IPS-NIHi7 (cell line): ENCODE measurements around the gene LZTFL1.

Experiments
- DNase-seq: peaks from one replicate; pipeline ENCODE4 v3.0.0; 2012; ENCODE audit warnings: mixed read lengths; ENCODE audit errors: extremely low spot score

LZTFL1 gene, protein sequence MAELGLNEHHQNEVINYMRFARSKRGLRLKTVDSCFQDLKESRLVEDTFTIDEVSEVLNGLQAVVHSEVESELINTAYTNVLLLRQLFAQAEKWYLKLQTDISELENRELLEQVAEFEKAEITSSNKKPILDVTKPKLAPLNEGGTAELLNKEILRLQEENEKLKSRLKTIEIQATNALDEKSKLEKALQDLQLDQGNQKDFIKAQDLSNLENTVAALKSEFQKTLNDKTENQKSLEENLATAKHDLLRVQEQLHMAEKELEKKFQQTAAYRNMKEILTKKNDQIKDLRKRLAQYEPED

DNA sequence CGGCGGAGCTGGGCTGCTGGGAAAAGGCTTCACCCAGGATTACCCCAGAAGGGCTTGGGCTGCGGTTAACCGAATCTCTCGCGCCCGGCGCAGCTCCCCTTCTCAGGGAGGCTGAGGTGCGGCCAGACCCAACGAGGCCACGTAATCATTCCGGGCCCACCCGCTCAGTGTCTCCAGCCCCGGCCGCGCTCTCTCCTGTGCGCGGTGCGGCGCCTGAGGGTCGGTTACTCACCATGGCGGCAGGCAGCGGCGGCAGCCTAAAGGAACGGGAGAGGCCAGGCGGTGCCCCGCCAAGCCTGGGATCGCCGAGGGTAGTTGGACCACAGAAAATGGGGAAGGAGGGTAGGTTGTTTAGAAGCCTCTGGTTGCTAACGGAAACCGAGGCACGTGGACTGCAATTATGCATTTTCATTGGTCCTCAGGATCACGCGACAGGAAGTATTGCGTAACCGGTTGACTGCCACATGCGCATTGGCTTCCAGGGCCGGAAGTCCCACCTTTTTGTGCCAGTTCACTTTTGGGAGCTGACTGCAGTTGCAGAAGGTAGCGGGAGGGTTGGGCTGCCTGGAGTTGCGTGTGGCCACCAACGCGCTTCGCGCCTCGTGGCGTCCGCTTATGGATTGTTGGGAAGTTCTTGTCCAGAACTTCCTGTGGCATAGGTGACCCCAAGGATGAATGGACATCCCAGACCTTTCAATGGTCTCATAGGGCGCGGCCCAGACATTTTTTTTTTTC lies at the start of gene LZTFL1:
LZTFL1 (minus strand) TSS at position 363 of the 735 bp plus-strand sequence; CDS start at position 235, 128 bp downstream.
- DNase-seq = peak; percentile 94

DNA sequence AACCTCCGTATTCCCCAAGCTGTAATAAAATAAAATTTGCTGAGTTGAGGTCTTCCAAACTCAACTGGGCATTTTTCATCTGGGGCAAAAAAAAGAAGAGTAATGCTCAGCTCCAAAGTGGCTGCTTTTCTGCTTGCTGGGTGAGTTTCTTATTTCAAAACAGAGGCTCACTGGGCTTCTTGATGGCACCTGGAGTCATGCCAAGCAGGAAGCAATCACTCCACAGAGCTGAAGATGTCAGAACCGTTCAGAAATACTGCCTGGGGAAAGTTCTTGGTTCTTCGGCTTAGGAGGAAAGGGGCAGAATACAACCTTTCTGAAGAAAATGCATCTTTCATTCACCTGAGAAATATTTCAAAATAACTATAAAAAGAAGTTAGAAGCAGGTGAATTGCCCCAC lies 48.5 kb upstream of the LZTFL1 start:
- DNase-seq = no peak

DNA sequence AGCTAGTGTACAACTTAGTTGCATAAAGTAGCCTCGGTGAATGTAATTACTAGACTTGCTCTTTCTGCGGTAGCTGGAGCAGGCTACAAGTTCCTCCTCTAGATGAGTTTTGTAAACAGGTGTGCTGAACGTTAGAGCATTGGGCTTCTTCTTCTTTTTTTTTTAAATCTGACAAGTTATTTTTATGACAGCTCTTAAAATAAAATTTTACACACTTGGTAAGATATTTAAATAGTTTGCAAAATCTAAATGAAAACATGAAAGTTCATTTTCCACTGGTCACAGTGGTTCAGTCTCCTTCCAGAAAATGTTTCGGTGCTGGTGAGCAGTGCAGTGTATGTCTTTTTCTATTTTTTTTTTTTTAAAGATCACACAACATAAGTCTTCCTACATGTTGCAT lies 47.4 kb upstream of the LZTFL1 start:
- DNase-seq = no peak

DNA sequence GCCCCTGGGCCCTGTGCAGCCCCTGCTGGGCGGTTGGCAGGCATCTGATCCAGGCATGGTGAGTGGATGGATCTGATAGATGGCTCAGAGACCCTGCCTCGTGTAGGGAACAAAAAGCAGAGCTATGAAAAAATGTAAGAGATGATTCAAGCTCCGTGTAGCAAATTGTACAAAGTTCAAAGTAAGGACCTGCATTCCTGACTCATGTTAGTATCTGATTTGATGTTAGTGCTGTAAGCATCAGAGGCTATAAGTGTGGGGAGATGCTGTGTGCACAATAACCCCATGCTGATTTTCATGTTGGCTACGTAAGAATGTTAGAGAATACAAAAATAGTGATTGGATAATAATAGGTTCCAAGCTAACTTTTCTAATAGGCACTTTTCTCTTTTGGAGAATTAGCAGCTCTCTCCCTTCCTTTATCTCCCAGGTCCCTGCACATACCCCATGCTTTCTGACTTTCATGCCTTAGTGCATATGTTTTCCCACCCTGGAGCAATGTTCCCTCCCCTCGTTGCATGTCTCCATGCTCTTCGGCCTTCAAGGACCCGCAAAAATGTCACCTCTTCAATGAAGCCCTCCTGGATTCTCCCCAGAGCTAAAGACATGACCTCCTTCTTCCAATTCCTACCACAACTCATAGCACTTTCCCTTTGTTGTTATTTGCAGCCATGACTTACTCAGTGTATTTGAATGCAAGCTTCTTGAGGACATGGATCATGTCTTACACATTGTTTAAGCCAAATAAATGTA lies 46.0 kb upstream of the LZTFL1 start:
- no peak for DNase-seq

DNA sequence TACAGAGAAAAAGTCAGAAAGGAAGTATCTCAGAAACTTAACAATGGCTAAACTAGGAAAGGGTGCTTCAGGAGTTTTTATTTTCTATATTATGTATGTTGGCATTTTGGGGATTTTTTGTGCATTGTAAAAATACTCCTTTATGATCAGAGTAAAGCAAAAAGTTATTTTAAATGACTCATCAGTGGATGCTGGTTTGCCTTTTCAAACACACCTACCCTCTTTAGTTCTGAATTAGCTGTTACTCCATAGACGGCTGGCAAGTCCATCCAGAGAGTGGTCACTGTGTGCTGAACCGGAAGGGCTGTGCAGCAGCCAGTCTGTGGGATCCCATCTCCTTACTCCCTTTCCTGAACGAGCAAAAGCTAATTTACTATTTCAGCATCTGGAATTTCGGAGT lies 45.4 kb upstream of the LZTFL1 start:
- DNase-seq = no peak

DNA sequence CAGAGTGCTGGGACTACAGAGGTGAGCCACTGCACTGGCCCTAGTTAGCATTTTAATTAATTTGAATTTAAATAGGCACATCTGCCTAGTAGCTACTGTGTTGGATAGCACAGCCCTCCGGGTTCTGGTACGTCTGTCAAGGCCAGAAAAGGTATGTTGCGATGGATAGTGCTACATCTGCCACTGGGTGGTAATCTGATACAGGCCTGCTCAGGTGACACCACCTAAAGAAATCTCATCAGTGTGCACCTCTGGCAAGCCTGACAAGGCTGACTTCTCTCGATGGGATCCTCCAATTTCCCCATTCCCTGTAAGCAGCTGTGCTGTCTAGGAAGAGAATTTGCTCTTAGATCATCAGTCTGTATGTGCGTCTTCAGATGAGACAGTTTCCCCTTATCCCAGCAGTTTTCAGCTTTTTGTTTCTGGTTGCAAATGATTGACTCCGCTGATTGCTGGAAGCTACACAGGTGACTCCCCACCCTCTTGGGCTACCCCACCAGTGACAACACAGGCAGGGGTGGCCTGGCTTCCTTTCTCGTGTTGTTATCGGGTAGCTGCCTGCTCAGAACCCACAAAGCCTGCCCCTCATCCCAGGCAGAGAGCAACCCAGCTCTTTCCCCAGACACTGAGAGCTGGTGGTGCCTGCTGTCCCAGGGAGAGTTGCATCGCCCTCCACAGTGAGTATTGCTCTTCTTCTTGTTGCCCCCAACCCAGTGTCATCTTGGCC lies 44.2 kb upstream of the LZTFL1 start, which contains the start of gene CCR9:
CCR9 (plus strand) TSS at position 565 of the 727 bp plus-strand sequence. CDS start 8,391 bp downstream, outside the sequence.
- no peak for DNase-seq

DNA sequence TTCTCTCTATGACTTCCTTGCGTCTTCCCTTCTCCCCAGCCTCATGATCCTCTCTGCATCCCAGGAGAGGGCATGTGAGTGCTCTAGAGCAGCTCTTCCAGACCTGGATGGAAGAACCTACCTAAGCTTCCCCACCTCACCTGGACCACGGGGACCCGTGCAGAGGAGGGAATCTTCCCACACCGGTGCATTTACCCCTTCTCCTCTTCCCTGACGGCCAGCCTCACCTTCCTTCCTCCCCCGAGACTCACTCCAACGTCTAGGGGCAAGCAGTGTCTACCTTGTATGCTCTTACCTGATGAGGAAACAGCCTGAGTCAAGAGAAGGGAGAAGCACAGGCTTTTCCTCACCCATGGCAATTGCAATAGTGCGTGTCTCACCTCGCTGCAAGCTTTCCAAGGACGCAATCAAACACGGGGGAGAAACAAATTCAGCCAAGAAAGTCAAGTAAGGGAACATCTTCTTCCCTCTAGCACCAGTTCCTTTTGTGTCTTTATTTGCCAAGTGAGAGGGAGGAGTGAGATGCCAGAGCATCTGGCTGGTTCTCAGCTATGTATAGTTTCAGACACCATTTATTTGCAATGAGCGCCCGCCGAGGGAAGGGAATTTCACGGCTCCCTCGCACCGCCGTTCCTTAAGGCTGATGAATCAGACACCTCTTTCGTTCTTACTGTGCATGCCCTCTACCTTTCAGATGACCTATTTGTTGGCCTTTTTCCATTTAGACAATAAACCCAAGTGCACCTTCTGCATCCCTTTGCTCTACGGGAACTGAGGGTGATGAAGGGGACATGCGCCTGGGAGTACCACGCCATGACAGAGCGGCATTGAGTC lies 42.7 kb upstream of the LZTFL1 start:
- no peak for DNase-seq

DNA sequence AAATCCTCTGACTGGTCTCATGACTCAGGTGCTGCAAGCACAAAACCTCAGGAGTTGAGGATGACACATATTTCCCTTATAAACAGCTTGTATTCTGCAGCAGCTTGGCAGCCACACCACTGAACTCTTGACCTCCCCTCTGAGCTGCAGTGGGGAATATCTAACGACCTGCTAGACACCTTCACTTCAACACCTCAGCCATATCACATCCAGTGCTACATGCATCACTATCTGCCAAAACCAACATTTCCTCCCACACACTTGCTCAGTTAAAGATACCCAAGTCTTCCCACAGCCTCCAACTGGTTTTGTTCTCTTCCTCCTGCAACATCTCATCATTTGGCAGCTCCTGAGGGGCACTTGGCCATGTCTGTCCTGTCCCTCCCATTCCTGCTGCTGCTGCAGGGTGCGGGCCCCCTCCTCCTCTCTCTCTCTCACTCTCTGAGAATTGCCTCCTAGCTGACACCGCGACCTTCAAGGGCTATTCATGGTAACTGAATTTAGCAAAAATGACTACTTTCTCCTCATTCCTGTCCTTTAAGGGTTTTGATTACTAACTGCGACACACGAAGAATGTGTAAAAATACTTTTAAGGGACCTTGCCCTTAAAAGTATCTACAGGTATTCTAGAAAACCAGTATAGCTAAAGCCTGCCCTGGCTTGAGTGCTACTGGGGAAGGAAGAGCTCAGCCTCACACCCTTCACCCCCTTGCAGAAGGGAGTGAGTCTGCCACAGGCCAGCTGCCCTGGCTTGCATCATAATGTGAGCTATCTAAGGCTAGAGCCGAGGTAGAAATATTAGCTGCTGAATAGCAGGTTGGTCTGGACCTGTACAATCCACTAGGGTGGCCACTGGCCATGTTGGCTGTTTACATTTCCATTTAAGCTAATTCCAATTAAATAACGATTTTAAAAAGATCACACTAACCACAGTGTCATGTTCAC lies 39.4 kb upstream of the LZTFL1 start:
- no peak for DNase-seq

DNA sequence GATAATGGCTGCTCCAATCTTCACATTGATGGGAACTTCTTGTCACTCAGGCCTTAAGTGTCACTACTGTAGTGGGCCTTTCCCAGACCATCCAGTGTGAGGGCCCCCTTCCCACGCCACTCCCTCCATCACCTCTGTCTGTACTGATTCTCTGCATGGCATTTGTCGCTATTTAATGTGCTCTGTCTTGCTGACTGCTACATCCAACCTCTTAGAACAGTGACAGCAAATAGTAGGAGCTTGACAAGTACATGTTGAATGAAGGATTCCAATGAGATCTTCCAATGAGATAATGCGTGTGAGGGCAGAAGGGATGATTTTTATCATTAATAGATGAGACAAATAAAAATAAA lies 38.8 kb upstream of the LZTFL1 start:
- no peak for DNase-seq

DNA sequence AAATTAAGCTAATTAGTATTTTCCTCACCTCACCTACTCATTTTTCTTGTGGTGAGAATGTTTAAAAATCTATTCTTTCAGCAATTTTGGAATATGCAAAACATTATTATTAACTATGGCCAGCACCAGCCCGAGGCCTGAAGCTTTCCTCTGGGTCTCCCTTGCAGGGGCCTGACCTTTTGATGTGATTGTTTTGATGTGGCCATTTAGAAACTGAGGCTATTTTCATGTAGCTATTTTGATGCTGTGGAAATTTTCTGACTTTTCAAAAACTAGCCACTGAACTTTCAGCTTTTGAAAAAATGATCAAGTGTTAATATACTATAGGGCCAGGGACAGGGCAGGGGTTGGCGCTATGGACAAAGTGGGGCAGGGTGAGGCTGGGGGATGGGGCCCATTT lies 36.2 kb upstream of the LZTFL1 start:
- DNase-seq = no peak

DNA sequence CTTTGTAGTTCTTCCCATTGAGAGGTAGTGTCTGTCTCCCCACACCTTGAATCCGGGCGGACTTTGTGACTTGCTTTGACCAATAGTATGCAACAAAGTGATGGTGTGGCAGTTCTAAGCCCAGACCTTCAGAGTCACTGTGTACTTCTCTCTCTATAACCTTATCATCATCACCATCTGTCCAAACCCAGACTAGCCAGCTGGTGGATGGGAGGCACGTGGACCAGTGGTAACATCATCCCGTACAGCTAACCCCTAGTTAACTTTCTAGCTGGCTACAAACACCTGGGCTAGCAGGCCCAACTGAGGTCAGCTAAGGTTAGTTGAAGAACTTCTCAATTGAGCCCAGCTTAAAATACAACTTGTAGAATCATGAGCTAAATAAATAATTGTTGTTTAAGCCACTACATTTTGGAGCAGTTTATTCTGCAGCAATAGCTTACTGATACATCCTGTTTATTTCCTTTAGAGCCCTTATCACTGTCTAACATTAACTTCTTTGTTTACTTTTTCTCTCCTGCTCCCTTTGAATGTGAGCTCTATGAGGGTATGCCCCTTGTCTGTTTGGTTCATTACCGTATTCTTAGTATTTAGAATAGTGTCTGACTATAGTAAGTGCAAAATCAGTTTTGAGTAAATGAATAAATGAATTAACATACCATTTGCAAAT lies 32.9 kb upstream of the LZTFL1 start:
- DNase-seq = no peak

DNA sequence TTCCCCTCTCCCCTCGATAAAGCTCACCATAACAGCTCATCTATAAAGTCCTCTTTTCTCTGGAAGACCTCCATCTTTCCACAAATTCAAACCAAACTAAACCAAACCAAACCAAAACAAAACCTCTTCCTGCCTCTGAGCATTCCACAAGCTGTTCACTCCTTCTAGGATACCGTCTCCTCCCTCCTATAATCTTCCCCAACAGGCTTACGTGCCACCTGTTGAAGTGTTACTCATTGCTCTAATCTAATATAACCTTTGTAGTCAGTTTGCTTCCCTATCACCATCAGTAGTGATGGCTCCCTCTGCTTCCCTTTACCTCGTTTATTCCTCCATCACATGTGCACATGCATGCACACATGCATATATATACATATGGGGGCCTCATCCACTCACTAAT lies 31.7 kb upstream of the LZTFL1 start:
- DNase-seq = no peak

DNA sequence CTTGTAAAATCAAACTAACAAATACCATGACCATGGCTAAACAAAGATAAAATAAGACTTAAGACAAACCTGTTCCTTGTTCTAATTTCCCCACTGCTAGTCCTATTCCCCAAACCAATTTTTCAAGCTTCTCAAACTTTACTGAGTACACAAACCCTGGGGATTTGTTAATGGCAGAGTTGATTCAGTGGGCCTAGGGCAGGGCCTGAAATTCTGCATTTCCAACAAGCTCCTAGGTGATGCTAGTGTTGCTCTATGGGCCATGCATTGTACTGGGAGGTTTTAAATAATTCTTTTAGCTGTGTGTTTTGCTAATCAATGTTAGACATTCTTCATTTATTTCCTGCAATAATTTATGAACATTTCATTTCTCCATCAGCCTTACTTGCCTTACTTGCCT lies 31.1 kb upstream of the LZTFL1 start:
- DNase-seq = no peak

DNA sequence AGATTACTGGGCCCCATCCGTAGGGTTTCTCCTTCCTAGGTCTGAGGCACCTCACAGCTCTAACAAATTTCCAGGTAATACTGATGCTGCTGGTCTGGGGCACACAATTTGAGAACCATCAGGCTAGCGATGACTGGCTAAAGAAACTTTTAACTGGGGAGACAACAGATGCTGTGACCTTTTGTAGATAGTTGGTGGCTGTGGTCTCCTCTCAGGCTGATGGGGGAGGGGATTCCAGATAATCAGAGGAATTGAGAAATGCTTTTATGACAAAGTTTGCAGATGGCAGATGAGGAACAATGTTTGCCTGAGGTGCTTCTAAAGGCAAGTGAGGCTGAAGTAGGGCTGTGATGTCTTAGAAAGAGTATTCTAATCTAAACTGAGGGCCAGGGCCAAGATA lies 30.6 kb upstream of the LZTFL1 start:
- DNase-seq = no peak

DNA sequence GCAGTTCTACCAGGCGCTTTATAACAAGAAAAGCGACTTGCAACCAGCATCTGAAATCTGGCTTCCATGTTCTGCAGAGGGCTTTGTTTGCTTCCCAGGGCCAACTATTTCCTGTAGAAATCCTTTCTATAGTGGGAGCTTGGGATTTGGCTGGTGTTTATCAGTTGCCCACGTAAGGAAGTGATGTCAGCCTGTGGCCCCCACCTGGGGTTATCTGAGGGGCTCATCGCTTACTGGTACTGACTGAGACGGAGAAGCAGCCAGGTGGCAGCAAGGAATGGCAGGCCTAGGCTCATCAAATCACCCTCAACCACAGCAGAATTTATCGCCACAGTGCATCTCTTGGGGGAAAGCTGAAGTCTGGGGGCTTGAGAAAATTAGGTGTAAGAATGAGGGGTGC lies 29.9 kb upstream of the LZTFL1 start:
- no peak for DNase-seq

DNA sequence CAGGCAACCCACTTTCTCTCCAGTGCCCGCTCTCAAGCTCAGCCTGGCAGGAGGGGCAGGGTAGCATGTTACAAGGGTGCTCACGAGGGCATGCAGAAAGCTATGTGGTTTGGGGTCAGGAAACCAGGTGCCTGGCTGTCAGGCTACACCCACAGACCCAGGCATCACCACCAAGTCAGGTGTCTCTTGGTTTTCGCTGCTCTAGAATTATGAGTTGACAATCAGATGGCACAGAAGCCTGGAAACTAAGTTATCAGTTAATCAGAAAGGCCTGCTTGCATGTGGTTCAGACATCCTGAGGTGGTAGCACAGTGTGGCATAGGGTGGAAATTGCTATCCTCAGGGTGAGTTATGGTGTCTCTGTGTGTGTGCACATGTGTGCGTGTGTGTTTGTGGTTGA lies 28.2 kb upstream of the LZTFL1 start:
- no peak for DNase-seq

DNA sequence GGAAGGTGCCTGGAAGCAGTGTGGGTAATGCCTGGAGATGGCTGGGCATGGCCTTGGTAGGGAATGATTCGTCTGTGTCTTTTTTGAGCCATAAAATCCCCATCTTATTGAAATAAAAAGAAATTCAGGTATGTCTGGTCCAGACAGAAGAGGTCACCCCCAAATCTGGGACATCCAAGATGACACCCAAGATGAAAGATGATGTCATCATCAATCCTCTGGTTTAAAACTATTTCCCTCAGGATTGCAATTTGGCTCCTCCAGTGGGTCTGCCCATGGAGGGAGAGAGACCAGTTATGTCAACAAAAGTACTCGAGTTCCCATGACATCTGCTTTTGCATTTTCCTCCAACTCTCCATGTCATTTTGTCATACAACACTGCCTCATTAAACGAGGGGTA lies 27.7 kb upstream of the LZTFL1 start:
- DNase-seq = no peak

DNA sequence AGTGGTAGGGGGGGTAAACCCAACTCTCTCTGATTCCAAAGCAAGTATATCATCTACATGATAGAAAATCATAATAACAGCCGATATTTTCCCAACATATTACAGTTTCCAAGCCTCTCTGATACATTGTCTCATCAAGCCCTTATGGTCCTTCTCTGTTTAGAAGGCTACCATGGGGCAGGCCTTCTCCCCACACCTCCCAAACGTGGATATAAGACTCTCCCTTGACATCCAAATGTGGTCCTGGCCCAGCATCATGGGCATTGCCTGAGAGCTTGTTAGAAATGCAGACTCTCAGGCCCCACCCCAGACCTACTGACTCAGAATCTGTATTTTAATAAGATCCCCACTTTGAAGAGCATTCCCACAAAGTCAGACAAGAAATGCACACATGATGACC lies 26.7 kb upstream of the LZTFL1 start:
- DNase-seq = no peak

DNA sequence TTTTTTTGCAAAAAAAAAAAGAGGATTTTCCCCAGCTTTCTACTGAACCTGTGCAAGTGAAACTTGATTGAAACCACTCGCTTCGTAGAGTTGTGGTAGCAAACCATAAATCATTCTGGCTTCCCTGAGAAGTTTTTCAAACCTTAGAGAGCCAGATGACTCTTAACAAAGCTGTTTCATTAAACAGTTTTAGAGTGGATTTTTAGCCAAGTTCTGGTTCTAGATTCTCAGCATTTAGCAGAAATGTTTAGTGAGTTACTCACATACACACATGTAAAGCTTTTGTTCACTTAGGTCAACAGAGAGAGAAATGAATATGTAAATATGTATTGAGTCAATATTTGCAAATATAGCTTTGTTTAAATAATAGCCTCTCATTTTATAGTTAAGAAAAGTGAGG lies 26.3 kb upstream of the LZTFL1 start:
- no peak for DNase-seq
